ENCODE data around the gene GPRC5B.

GRCh38 chr16:19909750-19910322 is 25.2 kb upstream of the GPRC5B start:
- TF ChIP-seq POLR2A (IDR thresholded peaks at IDR 0.05; ENCODE audit: low read length) (no peak), GATA1 (IDR thresholded peaks at IDR 0.05; ENCODE audit: low read depth, low read length) (no peak)
